Naive B cell (primary cell): ENCODE data around the gene LY86. TPM values are rescaled to one million over a fixed set of nuclear protein-coding genes. Genes with fewer than 3 reads are reported as not detected.

Source experiments
- ATAC-seq, 2 donors: fragments of 150-1000 bp; cut with Tn5 transposase; 2 replicates each; pipeline ENCODE4 v1.10.0; 2021; ENCODE audit warnings: low read depth in 2 of 2, mild to moderate bottlenecking in 2 of 2, moderate library complexity in 2 of 2
- DNase-seq: peaks from one replicate; pipeline ENCODE4 v3.0.0; 2022
- H3K27ac Mint-ChIP-seq, 6 donors: one replicate each; pipeline ENCODE4 v1.8.0; 2020 to 2022; ENCODE audit warnings: mild to moderate bottlenecking in 6 of 6, mixed read lengths in 6 of 6, moderate library complexity in 5 of 6, inconsistent platforms in 2 of 6
- H3K27me3 Mint-ChIP-seq, 3 donors: one replicate each; pipeline ENCODE4 v1.8.0; 2021 to 2022; ENCODE audit warnings: mixed read lengths in 3 of 3, mild to moderate bottlenecking in 1 of 3
- H3K36me3 Mint-ChIP-seq, 2 donors: one replicate each; pipeline ENCODE4 v1.8.0; 2020 to 2022; ENCODE audit warnings: mixed read lengths in 2 of 2, inconsistent platforms in 1 of 2, mild to moderate bottlenecking in 1 of 2
- H3K4me1 Mint-ChIP-seq, 3 donors: one replicate each; pipeline ENCODE4 v1.8.0; 2020 to 2022; ENCODE audit warnings: mixed read lengths in 3 of 3, inconsistent platforms in 1 of 3, mild to moderate bottlenecking in 1 of 3, moderate library complexity in 1 of 3
- H3K4me3 Mint-ChIP-seq, 8 donors: one replicate each; pipeline ENCODE4 v1.8.0; 2020 to 2022; ENCODE audit warnings: mild to moderate bottlenecking in 8 of 8, mixed read lengths in 8 of 8, moderate library complexity in 8 of 8, inconsistent platforms in 2 of 8
- H3K9me3 Mint-ChIP-seq, 7 donors: one replicate each; pipeline ENCODE4 v1.8.0; 2020 to 2022; ENCODE audit warnings: mixed read lengths in 7 of 7, mild to moderate bottlenecking in 5 of 7, inconsistent platforms in 2 of 7, moderate library complexity in 1 of 7
- polyA plus RNA-seq, 6 donors: library from polyadenylated mRNA; unstranded; fragments of 300-500 nt; fragmentation: Illumina TruSeq; gene quantifications; one replicate each; pipeline ENCODE4 v1.2.3, GENCODE V29; 2021; ENCODE audit warnings: low read depth in 6 of 6

LY86 gene
- polyA plus RNA-seq, 6 donors from 2014 or later: 310 to 556 (median 476) TPM

DNA sequence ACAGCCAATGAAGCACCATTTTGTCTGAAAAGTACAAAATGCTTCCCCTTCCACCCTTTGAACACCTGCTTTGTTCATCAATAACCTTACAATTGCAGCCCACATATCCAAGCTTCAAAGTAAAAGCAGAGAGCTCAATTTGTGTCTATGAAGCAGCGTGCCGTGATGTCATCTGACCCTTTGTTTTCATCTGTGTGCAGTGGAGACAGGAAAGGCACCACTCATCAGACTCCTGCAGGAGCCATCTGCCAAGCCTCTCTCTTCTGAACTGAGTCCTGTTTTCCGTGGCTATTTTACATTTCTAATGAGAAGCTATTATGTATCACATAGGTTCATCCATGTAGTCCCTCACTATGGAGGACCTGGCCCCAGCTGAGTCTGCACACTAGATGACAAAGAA, 7.5 kb upstream of the LY86 start:
- peaks cover 14 to 17% of the 10 kb centered on the region in 2 donors for H3K36me3 Mint-ChIP-seq

DNA sequence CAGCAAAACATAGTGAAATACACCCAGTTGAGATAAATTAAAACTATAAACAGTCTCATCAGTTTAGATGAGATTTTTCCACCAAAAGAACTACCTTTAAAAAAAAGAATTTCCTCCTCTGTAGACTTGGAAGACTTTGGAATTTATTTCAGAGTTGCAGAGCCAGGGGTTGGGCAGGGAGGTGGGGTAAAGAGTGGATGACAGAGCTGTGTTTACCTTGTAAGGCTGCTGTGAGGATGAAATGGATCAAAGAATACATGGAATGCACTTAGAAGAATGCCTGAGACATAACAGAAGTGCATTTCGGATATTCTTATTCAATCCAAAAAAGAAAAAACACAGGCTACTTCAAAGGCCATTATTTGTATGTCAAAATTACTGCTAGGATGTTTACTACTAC, 6.4 kb upstream of the LY86 start:
- Mint-ChIP-seq H3K4me1 (peaks cover 34 to 57% (median 54%) of the 10 kb centered on the region in 3 donors), H3K27ac (peak overlapping the region in 2 of 6 donors; percentile 37 to 54), H3K27me3 (no peaks in the 10 kb centered on the region), H3K36me3 (peaks cover 14 to 17% of the 10 kb centered on the region in 2 donors), H3K9me3 (peaks cover 0 to 11% (median 7%) of the 10 kb centered on the region in 7 donors), H3K4me3 (no peak overlapping the region)
- ATAC-seq (no peak), DNase-seq (no peak)

More for the DNA sequence above, 7.5 kb upstream of the LY86 start:
- Mint-ChIP-seq H3K27ac (no peak overlapping the region), H3K9me3 (peaks cover 0 to 11% (median 7%) of the 10 kb centered on the region in 7 donors), H3K4me3 (no peak overlapping the region), H3K4me1 (peaks cover 29 to 47% (median 43%) of the 10 kb centered on the region in 3 donors), H3K27me3 (no peaks in the 10 kb centered on the region)
- DNase-seq: no peak
- ATAC-seq: no peak

DNA sequence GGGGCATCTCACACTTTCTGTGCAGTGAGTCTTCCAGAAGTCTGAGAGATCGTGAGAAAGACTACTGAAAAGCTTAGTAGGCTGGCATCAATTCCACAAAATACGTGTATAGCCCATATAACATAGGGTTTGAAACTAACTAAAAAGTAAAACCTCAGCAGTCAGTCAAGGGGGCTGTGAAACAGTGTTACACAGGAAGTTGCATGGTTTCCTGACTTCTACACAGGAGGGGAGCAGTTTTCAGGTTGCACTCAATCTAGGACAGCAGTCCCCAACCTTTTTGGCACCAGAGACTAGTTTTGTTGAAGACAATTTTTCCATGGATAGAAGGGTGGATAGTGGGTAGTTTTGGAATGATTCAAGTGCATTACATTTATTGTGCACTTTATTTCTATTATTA, 4.7 kb upstream of the LY86 start:
- Mint-ChIP-seq H3K4me1 (peaks cover 48 to 71% (median 69%) of the 10 kb centered on the region in 3 donors), H3K27me3 (no peaks in the 10 kb centered on the region), H3K4me3 (peak overlapping the region in 3 of 8 donors; percentile 48 to 50 (median 48)), H3K27ac (peak overlapping the region in 3 of 6 donors; percentile 5 to 53 (median 12)), H3K36me3 (peaks cover 14 to 17% of the 10 kb centered on the region in 2 donors), H3K9me3 (peaks cover 0 to 11% (median 7%) of the 10 kb centered on the region in 7 donors)
- DNase-seq (no peak), ATAC-seq (no peak)

DNA sequence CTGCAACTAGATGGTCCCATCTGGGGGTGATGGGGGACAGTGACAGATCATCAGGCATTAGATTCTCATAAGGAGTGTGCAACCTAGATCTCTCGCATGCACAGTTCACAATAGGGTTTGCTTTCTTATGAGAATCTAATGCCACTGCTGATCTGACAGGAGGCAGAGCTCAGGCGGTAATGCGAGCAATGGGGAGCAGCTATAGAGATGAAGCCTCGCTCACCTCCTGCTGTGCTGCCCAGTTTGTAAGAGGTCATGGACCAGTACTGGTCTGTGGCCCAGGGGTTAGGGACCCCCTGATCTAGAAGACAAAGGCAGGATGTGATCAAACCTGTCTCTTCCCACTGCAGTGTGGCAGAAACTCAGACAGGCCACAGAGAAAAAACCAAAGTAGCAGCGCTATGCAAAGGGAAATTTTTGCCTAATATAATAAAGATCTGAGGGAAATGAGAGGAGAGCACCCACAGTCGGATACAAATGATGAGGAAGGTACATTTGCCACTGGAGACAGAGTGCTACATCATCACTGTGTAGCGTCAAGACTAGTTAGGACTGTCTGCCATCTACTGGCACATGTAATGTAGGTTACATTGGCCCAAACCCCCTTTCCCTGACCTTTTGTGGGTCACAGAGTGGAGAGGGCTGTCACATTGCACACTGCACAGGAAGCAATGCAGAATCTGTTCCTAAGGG, 4.1 kb upstream of the LY86 start:
- Mint-ChIP-seq H3K4me3 (peak overlapping the region in 3 of 8 donors; percentile 17 to 66 (median 34)), H3K27ac (peak overlapping the region in 4 of 6 donors; percentile 5 to 87 (median 51)), H3K36me3 (peaks cover 11 to 17% of the 10 kb centered on the region in 2 donors), H3K9me3 (peaks cover 0 to 11% (median 7%) of the 10 kb centered on the region in 7 donors), H3K27me3 (no peaks in the 10 kb centered on the region), H3K4me1 (peaks cover 48 to 71% (median 69%) of the 10 kb centered on the region in 3 donors)
- DNase-seq (no peak), ATAC-seq (no peak)

DNA sequence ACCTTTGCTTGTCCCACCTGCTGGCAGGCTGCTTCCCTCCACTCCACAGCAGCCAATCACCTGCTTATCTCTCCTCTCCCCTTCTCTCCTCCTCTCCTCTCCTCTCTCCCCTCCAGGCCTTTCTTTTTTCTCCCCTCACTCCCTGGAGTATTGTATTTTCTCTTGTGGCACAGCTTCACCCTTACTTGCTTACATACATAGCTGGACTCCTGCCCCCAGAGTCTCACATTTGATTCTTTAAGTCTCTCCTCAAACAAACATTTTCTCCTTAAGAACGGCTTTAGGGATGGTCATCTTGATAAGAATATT, 3.6 kb upstream of the LY86 start:
- Mint-ChIP-seq H3K4me3 (peak overlapping the region in 4 of 8 donors; percentile 17 to 46 (median 32)), H3K4me1 (peaks cover 47 to 71% (median 69%) of the 10 kb centered on the region in 3 donors), H3K36me3 (peaks cover 6 to 17% of the 10 kb centered on the region in 2 donors), H3K27me3 (no peaks in the 10 kb centered on the region), H3K27ac (peak overlapping the region in 4 of 6 donors; percentile 10 to 94 (median 33)), H3K9me3 (peaks cover 0 to 6% (median 2%) of the 10 kb centered on the region in 7 donors)
- no peak for DNase-seq
- ATAC-seq: no peak

DNA sequence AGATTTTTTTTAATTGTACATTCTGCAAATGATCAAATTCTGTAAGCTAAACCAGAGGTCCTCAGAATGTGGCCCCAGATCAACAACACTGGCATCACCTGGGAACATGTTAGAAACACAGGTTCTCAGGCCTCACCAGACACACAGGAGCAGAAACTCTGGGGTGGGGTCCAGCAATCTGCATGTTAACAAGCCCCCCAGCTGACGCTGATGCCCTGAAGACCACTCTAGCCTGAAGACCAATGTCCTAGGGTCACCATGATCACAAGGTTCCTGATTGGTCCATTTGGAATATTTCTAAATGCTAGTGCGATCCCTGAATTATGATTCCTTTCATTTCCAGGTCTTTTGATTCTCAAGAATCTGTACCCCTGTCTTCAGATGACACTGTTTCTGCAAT, 2.4 kb upstream of the LY86 start:
- H3K4me3 Mint-ChIP-seq: peak overlapping the region in 6 of 8 donors; percentile 77 to 99 (median 98)
- H3K27ac Mint-ChIP-seq: peak overlapping the region in 5 of 6 donors; percentile 84 to 99 (median 99)
- DNase-seq (no peak), ATAC-seq (no peak)
- peaks cover 56 to 75% (median 74%) of the 10 kb centered on the region in 3 donors for H3K4me1 Mint-ChIP-seq
- H3K36me3 Mint-ChIP-seq: peaks cover 0 to 10% of the 10 kb centered on the region in 2 donors
- no peaks in the 10 kb centered on the region for H3K9me3 Mint-ChIP-seq
- no peaks in the 10 kb centered on the region for H3K27me3 Mint-ChIP-seq

DNA sequence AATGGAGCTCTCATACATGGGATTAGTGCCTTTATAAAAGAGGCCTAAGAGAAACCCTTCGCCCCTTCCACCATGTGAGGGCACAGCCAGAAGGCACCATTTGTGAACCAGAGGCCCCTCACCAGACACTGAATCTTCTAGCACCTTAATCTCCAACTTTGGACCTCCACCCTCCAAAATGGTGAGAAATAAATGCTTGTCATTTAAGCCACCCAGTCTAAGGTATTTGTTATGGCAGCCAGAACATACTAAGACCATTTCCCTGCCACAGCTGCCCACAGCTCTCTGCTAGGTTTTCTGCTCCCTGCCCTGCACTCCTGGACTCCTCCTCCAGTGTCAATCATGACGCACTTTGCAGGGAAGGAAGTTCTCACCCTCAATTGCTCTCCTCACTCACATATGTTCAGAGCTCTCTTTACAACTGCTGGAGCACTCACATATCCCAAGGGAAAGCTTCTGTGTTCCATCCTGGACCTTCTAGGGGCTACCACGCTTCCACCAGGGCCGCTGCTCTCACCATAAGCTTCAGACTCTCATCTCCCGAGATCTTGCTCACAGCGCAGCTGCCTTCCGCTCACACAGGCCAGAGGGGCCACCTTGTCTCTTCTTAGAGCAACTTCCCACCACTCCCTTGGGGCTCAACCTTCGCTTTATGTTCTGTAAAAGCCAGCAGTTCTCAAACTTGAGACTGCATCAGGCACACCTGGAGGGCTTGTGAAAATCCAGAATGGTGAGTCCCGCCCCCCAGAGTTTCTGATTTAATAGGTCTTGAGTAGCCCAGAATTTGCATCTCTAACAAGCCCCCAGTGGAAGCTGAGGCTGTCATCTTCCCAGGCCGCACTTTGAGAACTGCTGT, 1.6 kb upstream of the LY86 start:
- H3K4me1 Mint-ChIP-seq: peaks cover 64 to 77% (median 76%) of the 10 kb centered on the region in 3 donors
- DNase-seq (peak; percentile 68), ATAC-seq (peak; percentile 39 to 44)
- H3K9me3 Mint-ChIP-seq: no peaks in the 10 kb centered on the region
- peaks cover 0 to 6% of the 10 kb centered on the region in 2 donors for H3K36me3 Mint-ChIP-seq
- H3K4me3 Mint-ChIP-seq: peak overlapping the region; percentile 77 to 99 (median 97)
- H3K27ac Mint-ChIP-seq: peak overlapping the region; percentile 91 to 99 (median 99)
- H3K27me3 Mint-ChIP-seq: no peaks in the 10 kb centered on the region

DNA sequence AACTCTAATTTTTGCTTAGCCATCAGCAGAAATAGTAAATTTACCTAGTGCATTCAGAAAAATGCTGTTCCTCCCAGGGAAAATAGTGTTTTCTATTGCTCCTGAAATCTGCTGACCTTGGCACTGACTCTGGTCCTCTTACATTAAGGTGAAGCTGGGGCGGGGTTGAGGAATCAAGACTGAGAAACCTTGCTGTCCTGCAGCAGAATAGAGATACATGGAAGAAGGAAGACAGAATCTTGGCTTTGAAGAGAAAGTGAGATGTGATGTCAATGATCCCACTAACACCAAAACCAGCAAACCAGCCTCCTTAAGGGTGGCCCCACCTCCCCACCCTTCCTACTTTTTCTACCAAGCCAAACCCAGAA, 840 bp upstream of the LY86 start:
- Mint-ChIP-seq H3K36me3 (peaks cover 0 to 7% of the 10 kb centered on the region in 2 donors), H3K27ac (peak overlapping the region; percentile 94 to 99 (median 99)), H3K4me3 (peak overlapping the region; percentile 77 to 99 (median 98)), H3K4me1 (peaks cover 71 to 85% (median 82%) of the 10 kb centered on the region in 3 donors), H3K9me3 (no peaks in the 10 kb centered on the region), H3K27me3 (no peaks in the 10 kb centered on the region)
- DNase-seq: no peak
- no peak for ATAC-seq

DNA sequence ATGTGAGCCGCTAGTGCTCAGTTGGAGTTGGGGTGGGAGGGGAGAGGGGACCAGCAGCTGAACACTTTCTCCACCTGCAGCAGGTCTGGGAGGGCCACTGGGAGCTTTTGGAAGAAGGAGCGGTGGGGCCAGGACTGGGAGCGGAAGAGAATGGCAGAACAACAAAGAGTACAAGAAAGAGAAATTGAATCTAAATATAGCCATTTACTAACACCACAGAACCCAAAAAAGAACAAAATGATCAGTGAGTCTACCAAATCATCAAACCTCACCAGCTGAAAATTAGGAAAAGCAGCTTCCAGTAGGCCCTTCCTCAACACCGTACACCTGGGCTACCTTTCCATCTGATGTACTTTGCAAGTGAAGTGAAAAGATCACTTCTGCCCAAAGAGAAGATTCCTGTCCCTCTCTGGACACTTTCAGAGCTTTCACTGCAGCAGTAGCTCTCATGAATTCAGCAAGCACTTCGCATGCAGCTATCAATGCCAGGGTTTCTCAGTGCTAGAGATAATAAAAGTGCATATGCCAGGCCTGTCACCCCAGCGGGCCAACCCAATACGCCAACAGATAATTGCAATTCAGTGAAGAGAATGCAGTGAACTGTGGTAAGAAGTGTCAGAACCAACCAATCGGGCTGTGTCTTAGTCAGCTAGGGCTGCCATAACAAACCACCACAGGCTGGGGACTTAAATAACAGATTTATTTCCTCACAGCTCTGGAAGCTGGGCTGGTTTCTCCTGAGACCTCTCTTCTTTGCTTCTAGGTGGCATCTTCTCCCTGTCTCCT, 597 bp downstream of the LY86 start:
- peaks cover 0 to 10% of the 10 kb centered on the region in 2 donors for H3K36me3 Mint-ChIP-seq
- DNase-seq: peak; percentile 53
- H3K4me1 Mint-ChIP-seq: peaks cover 79 to 92% (median 89%) of the 10 kb centered on the region in 3 donors
- peak overlapping the region; percentile 94 to 99 (median 98) for H3K27ac Mint-ChIP-seq
- no peaks in the 10 kb centered on the region for H3K27me3 Mint-ChIP-seq
- no peaks in the 10 kb centered on the region for H3K9me3 Mint-ChIP-seq
- H3K4me3 Mint-ChIP-seq: peak overlapping the region; percentile 77 to 99 (median 98)
- peak; percentile 20 to 31 for ATAC-seq

DNA sequence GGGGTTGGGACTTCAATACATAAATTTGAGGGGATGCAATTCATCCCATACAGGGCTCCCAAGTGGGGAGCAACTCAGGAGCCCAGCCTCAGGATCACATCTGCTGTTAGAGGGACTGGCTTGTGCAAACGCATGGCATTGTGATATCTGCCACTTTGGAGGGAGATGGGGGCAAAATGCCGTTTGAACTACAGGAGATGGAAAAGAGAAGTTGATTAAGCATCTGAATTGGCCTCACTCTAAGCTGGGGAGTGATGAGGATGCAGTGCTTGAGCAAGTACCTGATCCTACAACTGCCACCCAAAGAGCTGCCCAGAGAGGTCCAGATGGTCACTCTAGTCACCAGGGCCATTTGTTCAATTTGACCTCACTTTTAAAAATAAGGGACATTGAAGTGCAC, 2.0 kb downstream of the LY86 start:
- Mint-ChIP-seq H3K4me1 (peaks cover 82 to 94% (median 90%) of the 10 kb centered on the region in 3 donors), H3K4me3 (peak overlapping the region; percentile 77 to 99 (median 98)), H3K27me3 (no peaks in the 10 kb centered on the region), H3K9me3 (no peaks in the 10 kb centered on the region), H3K36me3 (peaks cover 9 to 15% of the 10 kb centered on the region in 2 donors), H3K27ac (peak overlapping the region; percentile 28 to 99 (median 82))
- no peak for DNase-seq
- no peak for ATAC-seq

DNA sequence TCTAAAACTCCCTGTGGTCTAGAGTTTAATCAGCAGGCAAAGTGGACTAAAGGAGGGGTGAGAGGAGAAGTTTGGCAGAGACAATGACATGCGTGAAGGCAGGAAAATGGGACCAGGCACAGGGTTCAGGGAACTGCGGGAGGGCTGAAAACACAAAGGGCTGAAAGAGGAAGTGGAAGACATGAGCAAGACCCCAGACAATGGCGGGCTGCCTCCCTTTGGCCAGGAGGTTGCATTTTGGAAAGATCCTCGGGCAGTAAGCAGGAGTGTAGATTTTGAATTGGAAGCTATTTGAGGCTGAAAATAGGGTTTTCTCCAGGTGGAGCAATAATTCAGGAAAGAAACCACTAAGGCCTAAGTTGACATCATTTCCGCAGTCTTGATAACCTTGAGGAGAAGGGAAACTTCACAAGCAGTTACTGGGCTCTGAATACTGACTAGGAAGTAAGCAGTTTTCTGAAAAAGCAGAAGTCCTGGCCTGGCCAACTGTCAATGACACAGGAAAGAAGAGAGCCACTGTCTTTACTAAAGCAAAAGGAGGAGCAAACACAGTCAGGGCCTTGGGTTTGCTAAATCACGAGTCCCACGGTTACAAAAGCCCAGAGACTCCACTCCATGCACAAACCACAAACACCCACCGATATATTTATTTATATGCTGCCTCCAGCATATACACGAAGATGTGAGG, 3.4 kb downstream of the LY86 start:
- Mint-ChIP-seq H3K36me3 (peaks cover 9 to 15% of the 10 kb centered on the region in 2 donors), H3K9me3 (no peaks in the 10 kb centered on the region), H3K4me3 (peak overlapping the region; percentile 77 to 99 (median 98)), H3K27me3 (no peaks in the 10 kb centered on the region), H3K27ac (peak overlapping the region; percentile 94 to 99 (median 98)), H3K4me1 (peaks cover 92 to 98% (median 96%) of the 10 kb centered on the region in 3 donors)
- DNase-seq (peak; percentile 78), ATAC-seq (peak; percentile 64 to 65)

DNA sequence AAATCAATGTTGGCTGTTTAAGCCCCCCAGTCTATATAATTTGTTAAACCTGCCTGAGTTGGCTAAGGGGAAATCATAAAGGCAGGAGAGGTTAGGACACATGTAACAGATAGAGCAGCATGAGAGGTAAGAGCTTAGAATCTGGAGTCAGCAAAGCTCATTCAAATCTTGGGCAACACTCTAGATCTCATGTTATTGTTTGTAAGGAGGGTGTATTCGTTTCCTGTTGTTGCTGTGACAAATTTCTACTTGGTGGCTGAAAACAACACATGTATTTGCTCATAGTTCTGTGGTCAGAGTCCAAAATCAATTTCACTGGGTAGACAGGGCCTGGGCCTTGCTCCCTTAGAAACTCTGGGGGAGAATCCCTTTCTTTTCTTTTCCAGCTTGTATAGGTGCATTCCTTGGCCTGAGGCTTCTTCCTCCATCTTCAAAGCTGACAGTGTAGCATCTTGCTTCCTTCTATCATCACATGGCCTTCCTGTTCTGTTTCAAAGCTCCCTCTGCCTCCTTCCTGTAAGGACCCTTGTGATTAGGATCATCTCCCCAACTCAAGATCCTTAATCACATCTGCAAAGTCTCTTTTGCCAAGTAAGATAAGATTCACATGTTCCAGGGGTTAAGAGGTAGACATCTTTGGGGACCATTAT, 4.4 kb downstream of the LY86 start:
- peak overlapping the region; percentile 77 to 99 (median 98) for H3K4me3 Mint-ChIP-seq
- peaks cover 9 to 15% of the 10 kb centered on the region in 2 donors for H3K36me3 Mint-ChIP-seq
- DNase-seq: no peak
- no peaks in the 10 kb centered on the region for H3K27me3 Mint-ChIP-seq
- H3K9me3 Mint-ChIP-seq: no peaks in the 10 kb centered on the region
- peaks cover 87 to 98% (median 96%) of the 10 kb centered on the region in 3 donors for H3K4me1 Mint-ChIP-seq
- peak overlapping the region; percentile 94 to 99 (median 98) for H3K27ac Mint-ChIP-seq
- ATAC-seq: no peak
